ENCODE results near the gene FBXL5. TPM values are rescaled to one million over a fixed set of nuclear protein-coding genes. Genes with fewer than 3 reads are reported as not detected.

The FBXL5 gene
- polyA plus RNA-seq, 1 experiment: 20.5 TPM

GRCh38 chr4:15677507-15677988 is 22.4 kb upstream of the FBXL5 start:
- H3K36me3 ChIP-seq (ENCODE audit: control insufficient read depth, insufficient read depth, low read length): no peaks in the 10 kb centered on the region
- CTCF ChIA-PET: no interaction called here
- H3K4me3 ChIP-seq (ENCODE audit: low read depth, low read length): no peak overlapping the region
- no peak for TF ChIP-seq CTCF (IDR thresholded peaks at IDR 0.05; ENCODE audit: insufficient read depth, low read depth, low read length)
- no peaks in the 10 kb centered on the region for H3K27me3 ChIP-seq (ENCODE audit: control insufficient read depth, insufficient read depth, low read length)
- POLR2A ChIA-PET: no interaction called here
- DNase-seq (ENCODE audit: low read depth): no peak

GRCh38 chr4:15676899-15677298 is 21.7 kb upstream of the FBXL5 start:
- Histone ChIP-seq H3K36me3 (ENCODE audit: control insufficient read depth, insufficient read depth, low read length) (no peaks in the 10 kb centered on the region), H3K4me3 (ENCODE audit: low read depth, low read length) (no peak overlapping the region), H3K27me3 (ENCODE audit: control insufficient read depth, insufficient read depth, low read length) (no peaks in the 10 kb centered on the region)
- ChIA-PET CTCF (interaction anchor here (1.7 kb wide), 1 partner anchor 15 kb away, joined by 8 read pairs; no protein-coding TSS in a partner anchor), POLR2A (no interaction called here)
- DNase-seq (ENCODE audit: low read depth): no peak
- TF ChIP-seq CTCF (IDR thresholded peaks at IDR 0.05; ENCODE audit: insufficient read depth, low read depth, low read length): no peak

GRCh38 chr4:15676039-15676438 is 20.9 kb upstream of the FBXL5 start:
- CTCF ChIA-PET: interaction anchor here (1.7 kb wide), 1 partner anchor 14 kb away, joined by 8 read pairs; no protein-coding TSS in a partner anchor
- no peak for TF ChIP-seq CTCF (IDR thresholded peaks at IDR 0.05; ENCODE audit: insufficient read depth, low read depth, low read length)
- POLR2A ChIA-PET: no interaction called here
- Histone ChIP-seq H3K36me3 (ENCODE audit: control insufficient read depth, insufficient read depth, low read length) (no peaks in the 10 kb centered on the region), H3K27me3 (ENCODE audit: control insufficient read depth, insufficient read depth, low read length) (no peaks in the 10 kb centered on the region), H3K4me3 (ENCODE audit: low read depth, low read length) (no peak overlapping the region)
- no peak for DNase-seq (ENCODE audit: low read depth)

- no peak for DNase-seq (ENCODE audit: low read depth)
- Histone ChIP-seq H3K36me3 (ENCODE audit: control insufficient read depth, insufficient read depth, low read length) (no peaks in the 10 kb centered on the region), H3K4me3 (ENCODE audit: low read depth, low read length) (no peak overlapping the region), H3K27me3 (ENCODE audit: control insufficient read depth, insufficient read depth, low read length) (no peaks in the 10 kb centered on the region)
- ChIA-PET CTCF (interaction anchor here (1.7 kb wide), 1 partner anchor 13 kb away, joined by 8 read pairs; no protein-coding TSS in a partner anchor), POLR2A (no interaction called here)
- TF ChIP-seq CTCF (IDR thresholded peaks at IDR 0.05; ENCODE audit: insufficient read depth, low read depth, low read length): no peak
Measured at GRCh38 chr4:15675356-15675755, 20.2 kb upstream of the FBXL5 start.

- no peak for DNase-seq (ENCODE audit: low read depth)
- H3K4me3 ChIP-seq (ENCODE audit: low read depth, low read length): no peak overlapping the region
- H3K36me3 ChIP-seq (ENCODE audit: control insufficient read depth, insufficient read depth, low read length): no peaks in the 10 kb centered on the region
- POLR2A ChIA-PET: no interaction called here
- no peaks in the 10 kb centered on the region for H3K27me3 ChIP-seq (ENCODE audit: control insufficient read depth, insufficient read depth, low read length)
- CTCF ChIA-PET: no interaction called here
- no peak for TF ChIP-seq CTCF (IDR thresholded peaks at IDR 0.05; ENCODE audit: insufficient read depth, low read depth, low read length)
Measured at GRCh38 chr4:15674926-15675325, 19.8 kb upstream of the FBXL5 start.

All from BJ (cell line).